Liver (tissue), 9 donors: Measurements from ENCODE around the gene INPPL1. TPM values are rescaled to one million over a fixed set of nuclear protein-coding genes. Genes with fewer than 3 reads are reported as not detected.

Experiments used
- DNase-seq: peaks from one replicate; pipeline ENCODE4 v3.0.0-alpha.2; 2017; ENCODE audit warnings: low spot score
- H3K27ac ChIP-seq, 2 donors: one replicate each; pipeline ENCODE4 v1.7.0; 2013; ENCODE audit warnings: inconsistent platforms in 2 of 2, low read length in 2 of 2, control low read depth in 1 of 2, low read depth in 1 of 2, mild to moderate bottlenecking in 1 of 2
- H3K27me3 ChIP-seq, 4 donors: one replicate each; pipeline versions ENCODE4 v1.6.1 to v1.7.0; 2013; ENCODE audit warnings: low read length in 3 of 4, inconsistent platforms in 1 of 4, mild to moderate bottlenecking in 1 of 4, moderate library complexity in 1 of 4; ENCODE audit not compliant: control insufficient read depth in 4 of 4, insufficient read depth in 4 of 4
- H3K36me3 ChIP-seq, 4 donors: one replicate each; pipeline versions ENCODE4 v1.6.1 to v1.7.0; 2013; ENCODE audit warnings: low read length in 3 of 4, mild to moderate bottlenecking in 3 of 4, low read depth in 1 of 4, moderate library complexity in 1 of 4; ENCODE audit not compliant: control insufficient read depth in 4 of 4, insufficient read depth in 3 of 4
- H3K4me1 ChIP-seq, 4 donors: one replicate each; pipeline versions ENCODE4 v1.6.1 to v1.7.0; 2013; ENCODE audit warnings: low read length in 3 of 4, mild to moderate bottlenecking in 3 of 4, moderate library complexity in 1 of 4; ENCODE audit not compliant: control insufficient read depth in 4 of 4, insufficient read depth in 4 of 4
- H3K4me3 ChIP-seq, 3 donors: one replicate each; pipeline versions ENCODE4 v1.6.1 to v1.7.0; 2013; ENCODE audit warnings: low read length in 3 of 3, control low read depth in 1 of 3, low read depth in 1 of 3, mild to moderate bottlenecking in 1 of 3
- H3K9ac ChIP-seq, 2 donors: one replicate each; pipeline ENCODE4 v1.7.0; 2013; ENCODE audit warnings: low read length in 2 of 2, mild to moderate bottlenecking in 2 of 2, moderate library complexity in 2 of 2, control low read depth in 1 of 2, low read depth in 1 of 2
- H3K9me3 ChIP-seq, 4 donors: one replicate each; pipeline versions ENCODE4 v1.6.1 to v1.7.0; 2013; ENCODE audit warnings: low read length in 3 of 4; ENCODE audit not compliant: control insufficient read depth in 4 of 4
- ATF3 ChIP-seq: IDR thresholded peaks from 2 replicates; pipeline ENCODE4 v1.6.1; 2016; ENCODE audit warnings: antibody characterized with exemption
- FOXA1 ChIP-seq: IDR thresholded peaks from 2 replicates; pipeline ENCODE4 v1.6.1; 2016; ENCODE audit warnings: antibody characterized with exemption
- GABPA ChIP-seq, 2 donors: IDR thresholded peaks in 1 of 2; conservative IDR thresholded peaks in 1 of 2; 2 replicates each; pipeline ENCODE4 v1.6.1; 2016; ENCODE audit warnings: antibody characterized with exemption in 2 of 2, mild to moderate bottlenecking in 1 of 2, moderate library complexity in 1 of 2
- HNF4A ChIP-seq, 2 donors: conservative IDR thresholded peaks; 2 replicates each; pipeline ENCODE4 v1.6.1; 2016; ENCODE audit warnings: antibody characterized with exemption in 2 of 2, mild to moderate bottlenecking in 2 of 2
- HNF4G ChIP-seq: IDR thresholded peaks from 2 replicates; pipeline ENCODE4 v1.6.1; 2016; ENCODE audit warnings: antibody characterized with exemption
- JUND ChIP-seq, 2 donors: IDR thresholded peaks; 2 replicates each; pipeline ENCODE4 v1.6.1; 2016; ENCODE audit warnings: antibody characterized with exemption in 2 of 2
- RAD21 ChIP-seq, 2 donors: IDR thresholded peaks; 2 replicates each; pipeline ENCODE4 v1.6.1; 2016; ENCODE audit warnings: antibody characterized with exemption in 2 of 2, mild to moderate bottlenecking in 2 of 2
- REST ChIP-seq: IDR thresholded peaks from 2 replicates; pipeline ENCODE4 v1.6.1; 2016; ENCODE audit warnings: antibody characterized with exemption, mild to moderate bottlenecking
- RXRA ChIP-seq, 2 donors: IDR thresholded peaks; 2 replicates each; pipeline ENCODE4 v1.6.1; 2017 to 2018; ENCODE audit warnings: antibody characterized with exemption in 2 of 2, mild to moderate bottlenecking in 1 of 2
- SP1 ChIP-seq: IDR thresholded peaks from 2 replicates; pipeline ENCODE4 v1.6.1; 2018; ENCODE audit warnings: antibody characterized with exemption, mild to moderate bottlenecking
- TAF1 ChIP-seq: conservative IDR thresholded peaks from 2 replicates; pipeline ENCODE4 v1.6.1; 2016; ENCODE audit warnings: antibody characterized with exemption, mild to moderate bottlenecking
- YY1 ChIP-seq: IDR thresholded peaks from 2 replicates; pipeline ENCODE4 v1.6.1; 2016; ENCODE audit warnings: antibody characterized with exemption, mild to moderate bottlenecking
- WGBS: extraction: QIAGEN DNeasy Blood & Tissue Kit; methylation state at CpG from one replicate; pipeline ENCODE4 v1.1.7; 2013; 5-methylcytosine and 5-hydroxymethylcytosine counted together
- polyA plus RNA-seq, 2 donors: library from polyadenylated mRNA; stranded (reverse) in 1 of 2; unstranded in 1 of 2; fragments of 200-250 nt in 1 of 2; fragments of >200 nt in 1 of 2; fragmentation: Nextera tagmentation in 1 of 2; extraction: Ambion mirVana in 1 of 2; gene quantifications; one replicate each; pipeline versions ENCODE4 v1.2.1 to v1.2.3, GENCODE V29; 2013 to 2015
- total RNA-seq, 2 donors: library from RNA; depleted of rRNA; stranded (reverse); fragments of >200 nt; gene quantifications; one replicate each; pipeline ENCODE4 v1.2.3, GENCODE V29; 2014
- donor health status: healthy.
- donor health status: healthy.
- donor health status: healthy.
- donor health status: healthy.
- donor health status: healthy.

INPPL1 gene
- total and polyA plus RNA-seq, 4 donors = 7.2 to 29.0 (median 17.1) TPM

- peaks cover 5 to 25% (median 8%) of the 10 kb centered on the region in 4 donors for H3K36me3 ChIP-seq
- no peaks in the 10 kb centered on the region for H3K9me3 ChIP-seq
- peak overlapping the region in 1 of 3 donors; percentile 49 for H3K4me3 ChIP-seq
- TF ChIP-seq HNF4G = no peak
- TF ChIP-seq RAD21 (IDR thresholded peaks at IDR 0.05) = no peak
- no peak for TF ChIP-seq ATF3
- TF ChIP-seq REST = no peak
- TF ChIP-seq JUND (IDR thresholded peaks at IDR 0.05) = no peak
- no peak for TF ChIP-seq HNF4A (conservative IDR thresholded peaks at IDR 0.05)
- TF ChIP-seq TAF1 = no peak
- TF ChIP-seq SP1 = no peak
- TF ChIP-seq YY1 = no peak
- H3K27ac ChIP-seq = no peak overlapping the region
- peaks cover 9 to 22% (median 16%) of the 10 kb centered on the region in 4 donors for H3K4me1 ChIP-seq
- peak; percentile 34 for DNase-seq
- H3K9ac ChIP-seq = no peak overlapping the region
- WGBS = 3% methylated on average over 69 of the region's 69 CpGs
- H3K27me3 ChIP-seq = peaks cover 0 to 10% (median 7%) of the 10 kb centered on the region in 4 donors
Observed at GRCh38 chr11:72239849-72240460, 15.4 kb downstream of the INPPL1 start.

- Histone ChIP-seq H3K27ac (no peak overlapping the region), H3K4me1 (peaks cover 9 to 22% (median 16%) of the 10 kb centered on the region in 4 donors), H3K27me3 (peaks cover 0 to 11% (median 9%) of the 10 kb centered on the region in 4 donors), H3K4me3 (no peak overlapping the region), H3K36me3 (peaks cover 2 to 20% (median 7%) of the 10 kb centered on the region in 4 donors), H3K9me3 (no peaks in the 10 kb centered on the region), H3K9ac (no peak overlapping the region)
- DNase-seq = no peak
- no peak for TF ChIP-seq RXRA (IDR thresholded peaks at IDR 0.05)
- no peak for TF ChIP-seq HNF4G
- no peak for TF ChIP-seq HNF4A (conservative IDR thresholded peaks at IDR 0.05)
- TF ChIP-seq REST = no peak
- no peak for TF ChIP-seq GABPA (IDR thresholded peaks at IDR 0.05 in 1 of 2, conservative IDR thresholded peaks at IDR 0.05 in 1 of 2)
- TF ChIP-seq FOXA1 = no peak
- WGBS = 7% methylated on average over 44 of the region's 44 CpGs
Observed at GRCh38 chr11:72240461-72241290, 16.1 kb downstream of the INPPL1 start.
